Measurements from ENCODE around the gene CCSER2.
"Not testable (repeated sequence)": the region's sequence is repeated elsewhere in the genome, so short reads cannot be mapped to it uniquely, and the experiment has no call there.

The CCSER2 gene

DNA sequence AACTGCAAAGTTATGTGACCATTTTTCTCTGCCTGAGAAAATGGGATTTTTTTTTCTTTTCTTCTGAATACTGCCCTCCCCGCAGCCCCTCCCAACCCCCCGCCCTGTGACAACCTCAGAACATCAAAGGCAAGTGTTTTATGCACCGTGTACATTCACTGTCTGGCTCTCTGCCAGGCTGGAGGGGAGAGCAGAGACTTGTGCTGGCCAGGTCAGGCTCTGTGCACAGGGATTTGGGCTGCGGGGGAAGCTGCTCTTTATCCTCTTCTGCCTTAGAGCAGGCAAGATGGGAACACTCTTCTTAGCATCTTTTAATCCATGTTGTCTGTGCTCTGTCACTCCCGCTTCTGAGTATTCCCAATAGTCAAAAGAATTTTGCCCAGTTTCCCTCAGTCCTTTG, 195.1 kb downstream of the CCSER2 start:
- DNase-seq (ENCODE audit: low read depth): peak; percentile 55
- TF ChIP-seq, protein P1, sequence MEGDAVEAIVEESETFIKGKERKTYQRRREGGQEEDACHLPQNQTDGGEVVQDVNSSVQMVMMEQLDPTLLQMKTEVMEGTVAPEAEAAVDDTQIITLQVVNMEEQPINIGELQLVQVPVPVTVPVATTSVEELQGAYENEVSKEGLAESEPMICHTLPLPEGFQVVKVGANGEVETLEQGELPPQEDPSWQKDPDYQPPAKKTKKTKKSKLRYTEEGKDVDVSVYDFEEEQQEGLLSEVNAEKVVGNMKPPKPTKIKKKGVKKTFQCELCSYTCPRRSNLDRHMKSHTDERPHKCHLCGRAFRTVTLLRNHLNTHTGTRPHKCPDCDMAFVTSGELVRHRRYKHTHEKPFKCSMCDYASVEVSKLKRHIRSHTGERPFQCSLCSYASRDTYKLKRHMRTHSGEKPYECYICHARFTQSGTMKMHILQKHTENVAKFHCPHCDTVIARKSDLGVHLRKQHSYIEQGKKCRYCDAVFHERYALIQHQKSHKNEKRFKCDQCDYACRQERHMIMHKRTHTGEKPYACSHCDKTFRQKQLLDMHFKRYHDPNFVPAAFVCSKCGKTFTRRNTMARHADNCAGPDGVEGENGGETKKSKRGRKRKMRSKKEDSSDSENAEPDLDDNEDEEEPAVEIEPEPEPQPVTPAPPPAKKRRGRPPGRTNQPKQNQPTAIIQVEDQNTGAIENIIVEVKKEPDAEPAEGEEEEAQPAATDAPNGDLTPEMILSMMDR (conservative IDR thresholded peaks at IDR 0.05; ENCODE audit: low read depth, low read length): no peak
- H3K4me3 ChIP-seq (ENCODE audit: low read depth, low read length): no peak overlapping the region

DNA sequence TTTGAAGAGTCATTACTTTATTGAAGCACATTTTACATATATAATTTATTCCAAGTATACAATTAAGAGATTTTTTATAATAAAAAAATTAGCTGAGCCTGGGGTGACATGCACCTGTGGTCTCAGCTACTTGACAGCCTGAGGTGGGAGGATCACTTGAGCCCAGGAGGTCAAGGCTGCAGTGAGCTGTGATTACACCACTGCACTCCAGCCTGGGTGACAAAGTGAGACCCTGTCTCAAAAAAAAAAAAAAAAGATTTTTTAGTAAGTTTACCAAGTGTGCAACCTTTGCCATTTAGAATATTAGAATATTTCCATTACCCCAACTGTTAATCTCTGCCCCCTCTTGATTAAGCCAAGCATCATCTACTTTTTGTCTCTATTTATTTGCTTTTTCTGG, 196.0 kb downstream of the CCSER2 start:
- DNase-seq (ENCODE audit: low read depth): no peak
- H3K4me3 ChIP-seq (ENCODE audit: low read depth, low read length): no peak overlapping the region
- TF ChIP-seq, protein P1 (conservative IDR thresholded peaks at IDR 0.05; ENCODE audit: low read depth, low read length): no peak

DNA sequence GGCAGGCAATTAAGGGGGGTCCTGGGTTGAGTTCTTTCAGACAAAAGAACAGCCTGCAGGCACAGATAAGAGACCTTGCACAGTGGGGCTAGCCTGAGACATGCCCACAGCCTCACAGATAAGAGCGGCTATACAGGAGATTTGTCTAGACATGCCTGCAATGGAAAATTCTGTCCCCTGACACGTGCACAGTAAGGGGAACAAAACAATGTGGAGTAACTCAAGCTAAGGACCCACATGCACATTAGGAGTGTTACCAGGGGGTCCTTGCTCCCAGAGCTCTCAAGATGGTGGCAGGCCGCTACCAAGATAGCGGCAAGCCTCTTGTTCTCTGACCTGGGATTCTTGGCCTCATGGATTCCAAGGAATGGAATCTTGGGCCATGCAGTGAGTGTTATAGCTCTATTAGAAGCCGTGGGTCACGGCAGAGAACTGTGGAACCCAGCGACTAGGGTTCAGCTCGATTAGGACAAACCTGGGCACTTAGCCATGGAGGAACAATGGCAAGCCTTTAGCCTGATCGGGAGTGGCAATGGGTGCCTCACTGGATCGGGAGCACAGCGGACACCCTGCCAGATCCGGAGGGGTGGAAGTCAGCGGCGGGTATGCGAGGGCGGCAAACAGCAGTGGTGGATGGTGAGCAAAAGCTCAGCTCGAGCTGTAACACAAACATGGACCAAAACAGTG, 196.9 kb downstream of the CCSER2 start:
- peak; percentile 29 for DNase-seq (ENCODE audit: low read depth)
- TF ChIP-seq, protein P1 (conservative IDR thresholded peaks at IDR 0.05; ENCODE audit: low read depth, low read length): no peak
- H3K4me3 ChIP-seq (ENCODE audit: low read depth, low read length): no peak overlapping the region

DNA sequence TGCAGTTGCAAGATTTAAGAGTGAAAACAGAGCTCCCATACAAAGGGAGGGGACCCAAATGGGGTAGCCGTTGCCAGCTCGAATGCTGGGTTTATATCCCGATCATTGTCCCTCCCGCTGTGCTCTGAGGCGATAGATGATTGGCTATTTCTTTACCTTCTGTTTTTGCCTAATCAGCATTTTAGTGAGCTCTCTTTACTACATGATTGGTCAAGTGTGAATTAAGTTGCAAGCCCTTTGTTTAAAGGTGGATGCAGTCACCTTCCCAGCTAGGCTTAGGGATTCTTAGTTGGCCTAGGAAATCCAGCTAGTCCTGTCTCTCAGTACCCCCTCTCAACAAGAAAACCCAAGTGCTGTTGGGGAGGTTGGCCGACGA, 197.4 kb downstream of the CCSER2 start:
- DNase-seq (ENCODE audit: low read depth); H3K4me3 ChIP-seq (ENCODE audit: low read depth, low read length): not testable (repeated sequence)

DNA sequence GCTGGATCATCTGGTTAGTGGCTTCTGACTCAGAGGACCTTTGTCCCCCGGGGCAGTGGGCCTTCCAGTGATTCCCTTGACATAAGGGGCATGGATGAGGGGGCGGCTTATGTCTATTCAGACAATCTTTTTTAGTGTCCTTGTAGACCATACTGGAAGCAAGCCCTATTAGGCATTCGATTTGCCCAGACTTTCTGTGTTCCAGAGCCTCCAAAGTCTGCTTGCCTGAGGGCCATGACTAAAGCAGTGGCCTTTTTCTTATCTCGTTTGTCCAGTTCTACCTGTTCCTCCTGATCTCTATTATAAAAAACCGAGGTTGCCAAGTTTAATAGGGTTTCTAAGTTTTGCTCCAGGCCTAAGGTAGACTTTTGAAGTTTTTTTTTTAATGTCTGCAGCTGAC, 199.0 kb downstream of the CCSER2 start:
- not testable (repeated sequence) for DNase-seq (ENCODE audit: low read depth); H3K4me3 ChIP-seq (ENCODE audit: low read depth, low read length)

DNA sequence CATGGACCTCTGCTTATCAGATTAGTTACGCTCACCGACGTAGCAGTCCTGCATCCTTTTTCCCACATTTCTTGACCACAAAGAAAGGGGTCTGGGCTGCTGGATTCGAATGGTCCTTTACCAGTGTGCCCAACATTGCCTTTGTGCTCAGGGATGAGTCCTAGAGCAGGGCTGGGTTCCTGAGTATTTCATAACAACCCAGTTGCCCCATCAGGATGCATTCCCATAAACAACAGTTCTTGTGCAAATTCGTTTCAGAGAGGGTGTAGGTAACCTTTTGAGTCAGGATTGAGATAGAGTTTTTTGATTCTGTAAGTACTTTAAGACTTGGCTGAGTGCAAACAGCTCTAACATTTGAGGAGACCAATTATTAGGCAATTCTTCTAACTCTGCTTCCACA, 200.1 kb downstream of the CCSER2 start:
- DNase-seq (ENCODE audit: low read depth); H3K4me3 ChIP-seq (ENCODE audit: low read depth, low read length): not testable (repeated sequence)

DNA sequence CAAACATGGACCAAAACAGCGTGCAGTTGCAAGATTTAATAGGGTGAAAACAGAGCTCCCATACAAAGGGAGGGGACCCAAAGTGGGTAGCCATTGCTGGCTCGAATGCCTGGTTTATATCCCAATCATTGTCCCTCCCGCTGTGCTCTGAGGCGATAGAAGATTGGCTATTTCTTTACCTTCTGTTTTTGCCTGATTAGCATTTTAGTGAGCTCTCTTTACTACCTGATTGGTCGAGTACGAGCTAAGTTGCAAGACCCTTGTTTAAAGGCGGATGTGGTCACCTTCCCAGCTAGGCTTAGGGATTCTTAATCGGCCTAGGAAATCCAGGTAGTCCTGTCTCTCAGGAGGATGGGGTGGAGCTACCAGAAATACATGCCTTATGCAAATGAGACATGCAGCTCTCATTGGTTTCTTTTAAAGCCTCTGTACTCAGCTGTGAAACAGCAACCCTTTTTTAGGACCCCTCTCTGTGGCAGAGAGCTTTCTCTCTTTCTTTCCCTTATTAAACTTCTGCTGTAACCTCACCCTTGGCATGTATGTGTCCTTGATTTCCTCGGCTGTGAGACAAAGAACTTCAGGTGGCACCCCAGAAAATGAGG, 202.4 kb downstream of the CCSER2 start:
- no peak overlapping the region for H3K4me3 ChIP-seq (ENCODE audit: low read depth, low read length)
- DNase-seq (ENCODE audit: low read depth): no peak
- TF ChIP-seq, protein P1 (conservative IDR thresholded peaks at IDR 0.05; ENCODE audit: low read depth, low read length): no peak

DNA sequence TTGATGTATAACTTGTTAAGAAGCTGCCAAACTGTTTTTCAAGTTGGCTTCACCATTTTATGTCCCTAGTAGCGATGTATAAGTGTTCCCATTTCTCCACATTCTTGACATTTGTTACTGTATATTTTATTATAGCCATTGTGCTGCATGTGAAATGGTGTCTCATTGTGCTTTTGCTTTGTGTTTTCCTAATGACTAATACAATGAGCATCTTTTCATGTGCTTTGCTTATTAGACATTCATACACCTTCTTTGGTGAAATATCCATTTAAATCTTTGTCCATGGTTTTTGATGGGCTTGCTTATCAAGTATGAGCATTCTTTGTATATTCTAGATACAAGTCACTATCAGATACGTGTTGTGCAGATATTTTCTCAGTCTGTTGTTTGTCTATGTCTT, 203.0 kb downstream of the CCSER2 start:
- H3K4me3 ChIP-seq (ENCODE audit: low read depth, low read length): no peak overlapping the region
- no peak for DNase-seq (ENCODE audit: low read depth)
- TF ChIP-seq, protein P1 (conservative IDR thresholded peaks at IDR 0.05; ENCODE audit: low read depth, low read length): no peak

Data from choroid plexus epithelial cell (primary cell).